Choroid plexus epithelial cell (primary cell): ENCODE data around the gene FRY.
"Not testable (repeated sequence)": the region's sequence is repeated elsewhere in the genome, so short reads cannot be mapped to it uniquely, and the experiment has no call there.

Experiments
- DNase-seq: peaks from one replicate; pipeline ENCODE4 v3.0.0-alpha.2; 2010; ENCODE audit warnings: low read depth
- H3K4me3 ChIP-seq: 2 replicates; pipeline ENCODE4 v1.5.1; 2011; ENCODE audit warnings: low read depth, mild to moderate bottlenecking, control low read depth, low read length, moderate library complexity
- CTCF ChIP-seq: conservative IDR thresholded peaks from 2 replicates; pipeline ENCODE4 v1.5.1; 2011; ENCODE audit warnings: low read depth, mild to moderate bottlenecking, control low read depth, inconsistent platforms, low read length, moderate library complexity

Gene FRY

GRCh38 chr13:32045982-32046785 lies 14.6 kb downstream of the FRY start:
- H3K4me3 ChIP-seq = no peak overlapping the region
- no peak for TF ChIP-seq CTCF
- peak; percentile 72 for DNase-seq

- no peak for TF ChIP-seq CTCF
- no peak for DNase-seq
- no peak overlapping the region for H3K4me3 ChIP-seq
Measured at GRCh38 chr13:32047088-32047487, 15.5 kb downstream of the FRY start.

GRCh38 chr13:32047793-32048192 lies 16.2 kb downstream of the FRY start:
- no peak for DNase-seq
- no peak overlapping the region for H3K4me3 ChIP-seq

GRCh38 chr13:32048816-32049215 lies 17.2 kb downstream of the FRY start:
- no peak for TF ChIP-seq CTCF
- DNase-seq = no peak
- no peak overlapping the region for H3K4me3 ChIP-seq

More at GRCh38 chr13:32047793-32048192, 16.2 kb downstream of the FRY start:
- no peak for TF ChIP-seq CTCF

GRCh38 chr13:32051156-32051555 lies 19.6 kb downstream of the FRY start:
- no peak for TF ChIP-seq CTCF
- no peak overlapping the region for H3K4me3 ChIP-seq
- DNase-seq = no peak

- no peak for DNase-seq
- no peak overlapping the region for H3K4me3 ChIP-seq
- TF ChIP-seq CTCF = no peak
Measured at GRCh38 chr13:32056316-32056715, 24.7 kb downstream of the FRY start.

GRCh38 chr13:32057325-32057724 lies 25.8 kb downstream of the FRY start:
- not testable (repeated sequence) for DNase-seq, H3K4me3 ChIP-seq
